Measurements from ENCODE around the gene LANCL1.

LANCL1 gene

DNA sequence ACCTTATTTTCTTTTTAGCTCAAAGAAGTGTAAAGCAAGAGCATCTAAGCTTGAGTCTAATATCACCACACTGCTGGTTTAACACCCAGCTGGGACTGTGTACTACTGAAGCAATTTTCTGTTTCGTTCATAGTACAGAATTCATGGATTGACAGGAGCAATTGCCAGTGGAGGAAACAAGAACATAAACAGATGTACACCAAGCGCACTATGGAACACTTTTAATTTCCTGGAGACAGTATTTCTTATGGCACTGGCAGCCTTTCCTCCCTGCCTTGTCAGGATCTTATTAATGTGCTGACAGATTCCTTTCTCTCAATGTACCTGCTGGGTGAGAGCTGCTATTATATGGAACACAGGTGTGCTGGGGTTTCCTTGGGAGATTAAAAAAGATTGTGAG lies 4.2 kb upstream of the LANCL1 start:
- POLR2A ChIA-PET, result no interaction called here
- no peak overlapping the region for H3K4me3 ChIP-seq (ENCODE audit: low read depth, low read length)
- H3K9me3 ChIP-seq (ENCODE audit: control insufficient read depth, insufficient read depth, low read depth, low read length), result no peaks in the 10 kb centered on the region
- H3K4me1 ChIP-seq (ENCODE audit: control insufficient read depth, insufficient read depth, low read length), result no peaks in the 10 kb centered on the region
- TF ChIP-seq ZNF549 (tag by site-specific recombination; IDR thresholded peaks at IDR 0.05) (no peak), ZNF518A (tag by site-specific recombination; conservative IDR thresholded peaks at IDR 0.05; ENCODE audit: low read depth) (no peak), ZNF596 (tag by site-specific recombination; IDR thresholded peaks at IDR 0.05) (no peak), HOXD13 (CRISPR knock-in tag; IDR thresholded peaks at IDR 0.05; ENCODE audit: borderline replicate concordance) (no peak), KLF10 (tag by site-specific recombination; IDR thresholded peaks at IDR 0.05) (no peak), ZNF664 (tag by site-specific recombination; IDR thresholded peaks at IDR 0.05) (no peak), SP3 (tag by site-specific recombination; IDR thresholded peaks at IDR 0.05) (no peak), ZNF555 (tag by site-specific recombination; conservative IDR thresholded peaks at IDR 0.05) (no peak), ZNF544 (tag by site-specific recombination; IDR thresholded peaks at IDR 0.05) (no peak), KLF9 (tag by site-specific recombination; IDR thresholded peaks at IDR 0.05; ENCODE audit: low read depth) (no peak), YY1 (tag by site-specific recombination; IDR thresholded peaks at IDR 0.05) (no peak)
- TF ChIP-seq, protein P1, sequence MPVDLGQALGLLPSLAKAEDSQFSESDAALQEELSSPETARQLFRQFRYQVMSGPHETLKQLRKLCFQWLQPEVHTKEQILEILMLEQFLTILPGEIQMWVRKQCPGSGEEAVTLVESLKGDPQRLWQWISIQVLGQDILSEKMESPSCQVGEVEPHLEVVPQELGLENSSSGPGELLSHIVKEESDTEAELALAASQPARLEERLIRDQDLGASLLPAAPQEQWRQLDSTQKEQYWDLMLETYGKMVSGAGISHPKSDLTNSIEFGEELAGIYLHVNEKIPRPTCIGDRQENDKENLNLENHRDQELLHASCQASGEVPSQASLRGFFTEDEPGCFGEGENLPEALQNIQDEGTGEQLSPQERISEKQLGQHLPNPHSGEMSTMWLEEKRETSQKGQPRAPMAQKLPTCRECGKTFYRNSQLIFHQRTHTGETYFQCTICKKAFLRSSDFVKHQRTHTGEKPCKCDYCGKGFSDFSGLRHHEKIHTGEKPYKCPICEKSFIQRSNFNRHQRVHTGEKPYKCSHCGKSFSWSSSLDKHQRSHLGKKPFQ (tag by site-specific recombination; IDR thresholded peaks at IDR 0.05), result no peak
- TF ChIP-seq, protein P2, sequence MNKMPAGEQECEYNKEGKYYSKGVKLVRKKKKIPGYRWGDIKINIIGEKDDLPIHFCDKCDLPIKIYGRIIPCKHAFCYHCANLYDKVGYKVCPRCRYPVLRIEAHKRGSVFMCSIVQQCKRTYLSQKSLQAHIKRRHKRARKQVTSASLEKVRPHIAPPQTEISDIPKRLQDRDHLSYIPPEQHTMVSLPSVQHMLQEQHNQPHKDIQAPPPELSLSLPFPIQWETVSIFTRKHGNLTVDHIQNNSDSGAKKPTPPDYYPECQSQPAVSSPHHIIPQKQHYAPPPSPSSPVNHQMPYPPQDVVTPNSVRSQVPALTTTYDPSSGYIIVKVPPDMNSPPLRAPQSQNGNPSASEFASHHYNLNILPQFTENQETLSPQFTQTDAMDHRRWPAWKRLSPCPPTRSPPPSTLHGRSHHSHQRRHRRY (tag by site-specific recombination; IDR thresholded peaks at IDR 0.05), result no peak
- TF ChIP-seq, protein P3, sequence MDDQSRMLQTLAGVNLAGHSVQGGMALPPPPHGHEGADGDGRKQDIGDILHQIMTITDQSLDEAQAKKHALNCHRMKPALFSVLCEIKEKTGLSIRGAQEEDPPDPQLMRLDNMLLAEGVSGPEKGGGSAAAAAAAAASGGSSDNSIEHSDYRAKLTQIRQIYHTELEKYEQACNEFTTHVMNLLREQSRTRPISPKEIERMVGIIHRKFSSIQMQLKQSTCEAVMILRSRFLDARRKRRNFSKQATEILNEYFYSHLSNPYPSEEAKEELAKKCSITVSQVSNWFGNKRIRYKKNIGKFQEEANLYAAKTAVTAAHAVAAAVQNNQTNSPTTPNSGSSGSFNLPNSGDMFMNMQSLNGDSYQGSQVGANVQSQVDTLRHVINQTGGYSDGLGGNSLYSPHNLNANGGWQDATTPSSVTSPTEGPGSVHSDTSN (CRISPR knock-in tag; IDR thresholded peaks at IDR 0.05), result no peak
- no peaks in the 10 kb centered on the region for H3K36me3 ChIP-seq (ENCODE audit: control insufficient read depth in 2 of 2, insufficient read depth in 1 of 2, low read length in 2 of 2)
- H3K27ac ChIP-seq (ENCODE audit: extremely low read depth, low read depth, low read length), result no peak overlapping the region
- CTCF ChIA-PET, result interaction anchor here (0.7 to 1.2 kb wide), 2 partner anchors 23 to 1618 kb away, joined by 3 to 5 read pairs; no protein-coding TSS in a partner anchor

GRCh38 chr2:210480079-210480478 lies 3.5 kb upstream of the LANCL1 start:
- CTCF ChIA-PET, result interaction anchor here (1.2 kb wide), 1 partner anchor 24 kb away, joined by 3 read pairs; no protein-coding TSS in a partner anchor
- H3K4me3 ChIP-seq (ENCODE audit: low read depth, low read length), result no peak overlapping the region
- POLR2A ChIA-PET, result no interaction called here
- no peak overlapping the region for H3K27ac ChIP-seq (ENCODE audit: extremely low read depth, low read depth, low read length)
- H3K4me1 ChIP-seq (ENCODE audit: control insufficient read depth, insufficient read depth, low read length), result no peaks in the 10 kb centered on the region
- no peaks in the 10 kb centered on the region for H3K36me3 ChIP-seq (ENCODE audit: control insufficient read depth in 2 of 2, insufficient read depth in 1 of 2, low read length in 2 of 2)
- no peaks in the 10 kb centered on the region for H3K9me3 ChIP-seq (ENCODE audit: control insufficient read depth, insufficient read depth, low read depth, low read length)
- TF ChIP-seq ZNF24 (tag by site-specific recombination; IDR thresholded peaks at IDR 0.05) (no peak), SETDB1 (IDR thresholded peaks at IDR 0.05; ENCODE audit: insufficient read length, low read length) (no peak), ZNF654 (tag by site-specific recombination; IDR thresholded peaks at IDR 0.05; ENCODE audit: low read depth) (no peak), ZNF707 (tag by site-specific recombination; IDR thresholded peaks at IDR 0.05) (no peak), AEBP2 (tag by site-specific recombination; IDR thresholded peaks at IDR 0.05; ENCODE audit: borderline replicate concordance) (no peak), ZBTB10 (tag by site-specific recombination; IDR thresholded peaks at IDR 0.05) (no peak), EGR2 (tag by site-specific recombination; IDR thresholded peaks at IDR 0.05; ENCODE audit: low read depth) (no peak)
